ENCODE measurements around the gene OSBPL3.

DNA sequence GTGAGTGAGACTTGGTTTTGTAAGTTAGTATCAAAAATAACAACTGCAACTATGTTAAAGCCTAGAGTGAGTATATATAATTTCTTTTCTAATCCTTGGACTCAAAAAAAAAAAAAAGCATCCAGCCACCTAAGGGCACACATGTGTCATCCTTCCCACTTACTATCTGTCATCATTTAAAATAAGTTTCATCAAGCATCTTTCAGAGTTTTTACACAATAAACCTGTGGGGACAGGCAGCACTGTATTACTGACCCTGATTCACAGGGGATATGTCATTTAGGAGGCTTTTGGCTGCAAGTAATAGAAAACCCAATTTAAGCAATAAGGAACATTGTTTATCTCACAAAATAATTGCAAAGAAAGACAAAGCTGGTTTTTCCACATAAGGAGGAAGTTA, 32.3 kb upstream of the OSBPL3 start:
- TF ChIP-seq CTCF (conservative IDR thresholded peaks at IDR 0.05 in 1 of 2, IDR thresholded peaks at IDR 0.05 in 1 of 2; ENCODE audit: low read depth in 1 of 2, low read length in 2 of 2) (no peak), EZH2 (IDR thresholded peaks at IDR 0.05; ENCODE audit: low read length, missing control alignments) (no peak)

All from fibroblast of lung (primary cell).